Measurements from ENCODE around the gene FGFR1OP2.

DNA sequence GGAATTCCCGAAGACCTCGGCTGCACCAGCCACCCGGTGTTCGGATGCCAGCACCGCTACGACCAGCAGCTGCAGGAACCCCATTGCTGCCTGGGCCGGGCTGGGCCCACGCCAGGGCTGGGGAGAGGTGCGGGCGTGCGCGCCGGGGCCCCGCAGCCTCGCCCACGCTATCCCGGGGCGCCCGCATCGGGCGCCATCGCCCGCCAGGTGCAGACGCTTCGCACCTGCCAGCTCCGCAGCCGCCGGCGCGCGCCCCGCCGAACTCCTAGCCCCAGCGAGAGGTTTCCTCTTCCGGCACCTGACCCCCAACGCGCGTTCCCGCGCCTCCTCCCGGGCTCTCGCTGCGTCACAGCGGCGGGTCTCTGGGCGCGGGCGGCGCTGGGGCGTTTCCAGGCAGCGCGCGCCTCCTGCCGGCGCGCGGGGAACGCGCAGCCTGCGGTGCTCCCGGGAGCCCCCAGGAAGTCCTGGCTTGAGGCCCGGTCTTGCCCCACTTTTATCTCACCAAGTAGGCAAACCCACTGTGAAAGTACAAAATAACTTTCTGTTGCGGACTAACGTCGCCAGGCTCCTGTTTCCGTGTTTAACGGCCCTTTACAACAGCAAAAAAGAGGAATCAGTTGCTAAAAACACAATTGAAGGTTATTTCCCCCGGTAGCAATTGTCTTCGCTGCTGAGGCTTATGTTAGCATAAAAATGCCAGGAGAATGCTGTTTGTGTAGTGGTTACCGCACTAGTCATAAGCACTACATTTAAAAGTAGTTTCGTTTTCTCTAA is 76.0 kb downstream of the FGFR1OP2 start, which contains the start of gene TM7SF3:
- TF ChIP-seq TAF1 (IDR thresholded peaks at IDR 0.05; ENCODE audit: borderline replicate concordance, insufficient read depth, low read length) (0 out of 2 replicates have a peak, but pooled peaks have one; percentile 54), POLR2AphosphoS5 (IDR thresholded peaks at IDR 0.05; ENCODE audit: low read depth, low read length) (peak; percentile 72), SIN3A (IDR thresholded peaks at IDR 0.05; ENCODE audit: borderline replicate concordance, insufficient read depth, low read length) (no peak; the same call in 1 of the 2 replicates), FOXP2 (optimal IDR thresholded peaks at IDR 0.05; ENCODE audit: borderline replicate concordance, extremely low read depth, extremely low read length, insufficient read depth) (peak; percentile 32)
- TF ChIP-seq, protein P1, sequence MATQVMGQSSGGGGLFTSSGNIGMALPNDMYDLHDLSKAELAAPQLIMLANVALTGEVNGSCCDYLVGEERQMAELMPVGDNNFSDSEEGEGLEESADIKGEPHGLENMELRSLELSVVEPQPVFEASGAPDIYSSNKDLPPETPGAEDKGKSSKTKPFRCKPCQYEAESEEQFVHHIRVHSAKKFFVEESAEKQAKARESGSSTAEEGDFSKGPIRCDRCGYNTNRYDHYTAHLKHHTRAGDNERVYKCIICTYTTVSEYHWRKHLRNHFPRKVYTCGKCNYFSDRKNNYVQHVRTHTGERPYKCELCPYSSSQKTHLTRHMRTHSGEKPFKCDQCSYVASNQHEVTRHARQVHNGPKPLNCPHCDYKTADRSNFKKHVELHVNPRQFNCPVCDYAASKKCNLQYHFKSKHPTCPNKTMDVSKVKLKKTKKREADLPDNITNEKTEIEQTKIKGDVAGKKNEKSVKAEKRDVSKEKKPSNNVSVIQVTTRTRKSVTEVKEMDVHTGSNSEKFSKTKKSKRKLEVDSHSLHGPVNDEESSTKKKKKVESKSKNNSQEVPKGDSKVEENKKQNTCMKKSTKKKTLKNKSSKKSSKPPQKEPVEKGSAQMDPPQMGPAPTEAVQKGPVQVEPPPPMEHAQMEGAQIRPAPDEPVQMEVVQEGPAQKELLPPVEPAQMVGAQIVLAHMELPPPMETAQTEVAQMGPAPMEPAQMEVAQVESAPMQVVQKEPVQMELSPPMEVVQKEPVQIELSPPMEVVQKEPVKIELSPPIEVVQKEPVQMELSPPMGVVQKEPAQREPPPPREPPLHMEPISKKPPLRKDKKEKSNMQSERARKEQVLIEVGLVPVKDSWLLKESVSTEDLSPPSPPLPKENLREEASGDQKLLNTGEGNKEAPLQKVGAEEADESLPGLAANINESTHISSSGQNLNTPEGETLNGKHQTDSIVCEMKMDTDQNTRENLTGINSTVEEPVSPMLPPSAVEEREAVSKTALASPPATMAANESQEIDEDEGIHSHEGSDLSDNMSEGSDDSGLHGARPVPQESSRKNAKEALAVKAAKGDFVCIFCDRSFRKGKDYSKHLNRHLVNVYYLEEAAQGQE (IDR thresholded peaks at IDR 0.05; ENCODE audit: insufficient read depth in 1 of 2, low read depth in 2 of 2, low read length in 2 of 2) = no peak
